HK-2 (cell line): ENCODE results near the gene KRTAP10-1.

Experiments used
- DNase-seq: peaks from one replicate; pipeline ENCODE4 v3.0.0-alpha.2; 2018; ENCODE audit not compliant: unreplicated experiment

KRTAP10-1 gene

DNA sequence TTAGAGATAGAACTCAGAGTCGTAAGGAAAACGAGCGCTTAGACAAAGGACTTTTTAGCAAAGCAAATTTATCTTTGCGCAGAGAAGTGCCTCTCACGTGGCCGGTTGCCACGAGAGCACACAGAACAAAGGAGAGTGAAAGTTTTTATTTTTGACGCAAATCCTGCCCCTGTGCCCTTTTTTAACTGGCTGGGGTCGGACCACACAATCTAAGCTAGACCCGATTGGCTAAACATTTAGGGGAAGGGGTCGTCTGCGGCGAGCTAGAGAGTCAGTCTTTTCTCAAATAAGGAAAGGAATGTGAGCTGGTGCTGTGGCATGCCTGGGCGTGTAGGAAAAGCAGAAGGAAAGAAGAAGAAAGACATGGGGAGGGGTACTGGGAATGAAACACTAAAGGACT is 8.9 kb upstream of the KRTAP10-1 start:
- no peak for DNase-seq

DNA sequence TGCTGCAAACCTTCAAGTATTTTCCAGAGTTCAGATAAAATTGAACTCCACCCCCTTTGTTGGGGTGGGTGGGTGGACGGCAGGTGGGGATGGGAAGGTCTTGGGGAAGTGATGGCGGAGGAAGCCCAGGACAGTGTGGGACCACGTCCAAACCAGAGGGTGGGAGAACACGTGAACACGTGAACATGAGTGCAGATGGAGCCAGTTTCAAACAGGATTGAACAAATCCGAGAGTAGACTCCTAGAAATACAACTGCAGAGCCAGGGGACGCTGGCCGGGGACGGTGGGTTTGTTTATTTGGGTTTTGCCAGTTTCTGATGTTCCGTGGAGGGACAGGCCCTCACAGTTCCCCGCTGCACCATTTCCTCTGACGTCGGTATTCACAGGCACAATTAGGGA is 8.4 kb upstream of the KRTAP10-1 start:
- no peak for DNase-seq

- DNase-seq = no peak
Observed at GRCh38 chr21:44547656-44548331, 7.8 kb upstream of the KRTAP10-1 start.

- no peak for DNase-seq
Observed at GRCh38 chr21:44544566-44544965, 4.6 kb upstream of the KRTAP10-1 start.

DNA sequence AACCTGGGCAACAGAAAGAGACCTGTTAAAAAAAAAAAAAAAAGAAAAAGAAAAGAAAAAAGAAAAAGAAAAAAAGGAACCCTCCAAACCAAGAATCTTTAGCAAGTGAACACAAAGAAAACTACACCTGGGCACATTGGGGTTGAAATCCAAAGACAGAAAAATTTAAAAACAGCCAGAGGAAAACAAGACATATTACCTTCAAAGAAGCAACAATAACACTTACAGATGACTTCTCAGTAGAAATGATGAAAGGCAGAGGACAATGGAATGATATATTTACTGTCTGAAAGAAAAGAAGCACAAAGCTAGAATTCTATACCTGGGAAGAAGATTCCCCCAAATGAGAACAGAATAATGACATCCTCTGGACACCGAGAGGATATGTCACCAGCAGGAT is 2.7 kb upstream of the KRTAP10-1 start:
- no peak for DNase-seq

DNA sequence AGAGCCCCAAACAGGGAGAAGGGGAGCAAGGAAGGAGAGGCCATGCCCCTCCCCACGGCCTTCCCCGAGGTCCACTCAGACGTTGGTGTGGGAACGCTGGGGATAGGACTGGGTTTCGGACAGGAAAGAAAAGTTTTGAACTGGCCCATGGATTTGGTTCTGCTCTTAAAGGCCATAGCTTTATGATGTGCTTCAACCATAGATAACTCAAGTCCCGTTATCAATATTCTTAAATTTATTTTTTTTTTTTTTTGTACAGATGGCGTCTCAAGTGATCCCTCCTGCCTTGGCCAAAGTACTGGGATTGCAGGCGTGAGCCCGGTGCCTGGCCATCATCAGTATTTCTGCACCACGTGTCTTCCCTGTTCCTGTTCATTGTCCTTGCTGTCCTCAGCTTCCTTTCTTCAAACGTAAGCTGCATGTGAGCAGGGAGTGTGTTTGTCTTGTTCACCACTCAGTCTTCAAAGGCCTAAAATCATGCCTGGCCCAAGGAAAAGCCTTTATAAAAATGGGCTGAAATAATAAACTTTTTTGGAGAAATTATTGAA is 820 bp upstream of the KRTAP10-1 start:
- DNase-seq = no peak

DNA sequence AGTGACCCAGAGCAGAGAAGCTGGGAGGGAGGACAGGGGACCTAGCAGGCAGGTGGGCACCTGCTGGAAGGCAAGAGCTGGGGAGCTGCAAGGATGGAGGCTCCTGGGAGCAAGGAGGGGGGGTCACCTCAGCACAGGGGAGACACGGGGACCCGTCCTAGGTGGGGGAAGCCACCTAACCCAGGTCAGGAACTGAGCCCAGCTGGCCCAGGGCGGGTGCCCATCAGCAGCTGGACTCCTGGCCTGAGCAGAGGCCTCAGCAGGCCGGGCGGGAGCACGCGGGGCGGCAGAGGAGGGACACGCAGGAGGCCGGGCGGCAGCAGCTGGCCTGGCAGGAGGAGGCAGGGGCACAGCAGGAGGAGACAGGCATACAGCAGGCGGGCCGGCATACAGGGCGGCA is 949 bp downstream of the KRTAP10-1 start:
- no peak for DNase-seq

DNA sequence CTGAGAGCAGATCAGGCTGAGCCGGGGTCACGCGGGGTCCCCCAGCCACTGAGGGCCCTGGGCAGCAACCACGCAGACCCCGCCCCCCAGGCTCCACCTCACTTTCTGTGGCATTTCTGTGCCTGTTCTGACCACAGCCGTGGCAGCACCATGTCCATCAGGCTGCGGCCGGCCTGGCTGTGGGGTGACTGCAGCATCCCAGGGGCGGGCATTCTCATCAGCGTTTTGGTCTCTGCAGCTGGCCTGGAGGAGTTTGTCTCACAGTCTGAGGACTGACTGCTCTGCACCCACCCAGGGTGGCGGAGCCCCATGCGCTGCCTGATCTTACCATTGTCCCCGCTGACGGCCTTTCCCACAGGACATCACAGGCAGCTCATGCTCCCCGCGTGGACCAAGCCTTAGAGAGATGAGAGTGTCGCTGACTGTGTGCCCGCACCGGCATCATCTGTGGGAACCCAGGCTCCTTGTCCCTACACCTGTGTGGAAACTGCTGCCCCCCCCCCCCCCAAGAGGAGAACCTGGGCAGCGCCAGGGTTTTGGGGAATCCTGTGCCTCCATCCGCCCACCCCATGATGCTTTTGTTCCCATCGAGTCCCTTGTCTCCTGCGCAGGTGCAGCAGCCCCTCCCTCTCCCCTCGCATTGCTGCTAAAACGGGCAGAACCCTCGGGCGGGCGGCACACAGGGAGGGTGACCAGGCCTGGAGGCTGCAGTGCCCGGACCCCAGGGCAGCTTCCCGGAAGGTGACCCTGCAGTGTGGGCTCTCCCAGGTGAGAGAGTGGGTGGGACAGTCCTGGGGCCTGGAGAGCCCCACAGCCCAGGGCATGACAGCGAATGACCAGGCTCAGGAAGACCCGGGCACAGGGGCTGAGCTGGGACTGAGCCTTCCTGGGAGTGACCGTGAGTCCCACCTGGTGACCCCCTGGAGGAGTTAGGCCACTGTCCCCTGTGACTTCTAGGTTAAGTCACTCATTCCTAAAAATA is 1.8 kb downstream of the KRTAP10-1 start:
- no peak for DNase-seq

GRCh38 chr21:44535963-44536362 is 4.0 kb downstream of the KRTAP10-1 start:
- DNase-seq = no peak

- no peak for DNase-seq
Observed at GRCh38 chr21:44534688-44535087, 5.3 kb downstream of the KRTAP10-1 start.

GRCh38 chr21:44533891-44534627 is 5.9 kb downstream of the KRTAP10-1 start:
- no peak for DNase-seq

DNA sequence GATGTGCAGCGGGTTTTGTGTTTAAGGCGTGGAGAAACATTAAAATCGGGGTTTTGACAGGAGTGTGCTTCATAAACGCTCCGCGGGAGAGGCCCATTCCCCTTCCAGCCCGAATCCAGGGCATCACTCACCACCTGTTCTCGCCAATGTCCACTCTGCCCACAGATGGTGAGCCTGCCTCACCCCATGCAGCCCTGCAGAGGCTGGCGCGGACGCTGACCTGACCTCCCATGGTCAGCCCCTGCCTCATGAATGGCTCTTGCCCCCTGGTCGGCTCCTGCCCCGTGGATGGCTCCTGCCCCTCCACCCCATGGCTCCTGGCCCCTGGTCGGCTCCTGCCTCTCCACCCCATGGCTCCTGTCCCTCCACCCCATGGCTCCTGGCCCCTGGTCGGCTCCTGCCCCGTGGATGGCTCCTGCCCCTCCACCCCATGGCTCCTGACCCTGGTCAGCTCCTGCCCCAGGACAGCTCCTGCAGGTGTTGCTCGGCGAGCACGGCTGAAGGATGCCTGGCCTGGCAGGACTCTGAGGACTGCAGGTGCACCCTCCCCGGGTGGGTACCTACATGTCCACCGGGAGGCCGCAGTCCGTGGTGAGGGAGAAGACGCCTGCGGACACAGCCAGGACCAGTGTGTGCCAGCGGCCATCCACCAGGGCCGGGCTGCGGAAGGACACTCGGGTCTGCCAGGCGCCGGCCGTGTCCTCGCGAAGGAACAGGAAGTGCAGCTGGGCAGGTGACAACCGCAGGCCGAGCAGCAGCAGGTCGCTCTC is 6.7 kb downstream of the KRTAP10-1 start:
- no peak for DNase-seq

GRCh38 chr21:44532712-44533111 is 7.3 kb downstream of the KRTAP10-1 start:
- no peak for DNase-seq

- DNase-seq = no peak
Observed at GRCh38 chr21:44531606-44532564, 8.1 kb downstream of the KRTAP10-1 start.

GRCh38 chr21:44530903-44531605 is 8.9 kb downstream of the KRTAP10-1 start:
- no peak for DNase-seq

- no peak for DNase-seq
Observed at GRCh38 chr21:44530221-44530902, 9.6 kb downstream of the KRTAP10-1 start.

- DNase-seq = no peak
Observed at GRCh38 chr21:44529503-44530125, 10.4 kb downstream of the KRTAP10-1 start.

GRCh38 chr21:44529011-44529421 is 11.0 kb downstream of the KRTAP10-1 start:
- no peak for DNase-seq
